Fibroblast of skin of right quadriceps (primary cell): ENCODE results near the gene IQCE.
"Not testable (repeated sequence)": the region's sequence is repeated elsewhere in the genome, so short reads cannot be mapped to it uniquely, and the experiment has no call there.

ENCODE experiments used
- DNase-seq: peaks from one replicate; pipeline ENCODE4 v3.0.0-alpha.2; 2013

Gene IQCE

GRCh38 chr7:2580636-2581035 lies 21.9 kb downstream of the IQCE start:
- DNase-seq, result no peak

- no peak for DNase-seq
Observed at GRCh38 chr7:2582006-2582735, 23.4 kb downstream of the IQCE start.

- no peak for DNase-seq
Observed at GRCh38 chr7:2583798-2584580, 25.2 kb downstream of the IQCE start.

GRCh38 chr7:2585446-2585845 lies 26.7 kb downstream of the IQCE start:
- DNase-seq, result no peak

GRCh38 chr7:2586326-2587020 lies 27.7 kb downstream of the IQCE start:
- no peak for DNase-seq

GRCh38 chr7:2587134-2587533 lies 28.4 kb downstream of the IQCE start:
- DNase-seq, result no peak

- DNase-seq, result no peak
Observed at GRCh38 chr7:2587778-2588177, 29.0 kb downstream of the IQCE start.

GRCh38 chr7:2589341-2589740 lies 30.6 kb downstream of the IQCE start:
- DNase-seq, result no peak

GRCh38 chr7:2589941-2590340 lies 31.2 kb downstream of the IQCE start:
- not testable (repeated sequence) for DNase-seq

- DNase-seq, result no peak
Observed at GRCh38 chr7:2592375-2592865, 33.6 kb downstream of the IQCE start.

GRCh38 chr7:2593036-2593727 lies 34.4 kb downstream of the IQCE start:
- DNase-seq, result no peak

- no peak for DNase-seq
Observed at GRCh38 chr7:2594599-2594998, 35.8 kb downstream of the IQCE start.

- DNase-seq, result no peak
Observed at GRCh38 chr7:2595258-2595860, 36.6 kb downstream of the IQCE start.

- DNase-seq, result no peak
Observed at GRCh38 chr7:2596464-2597272, 37.9 kb downstream of the IQCE start.

- no peak for DNase-seq
Observed at GRCh38 chr7:2597273-2597640, 38.5 kb downstream of the IQCE start.

GRCh38 chr7:2598154-2598823 lies 39.5 kb downstream of the IQCE start:
- no peak for DNase-seq

- DNase-seq, result no peak
Observed at GRCh38 chr7:2601065-2601464, 42.3 kb downstream of the IQCE start.

- DNase-seq, result no peak
Observed at GRCh38 chr7:2601907-2602306, 43.1 kb downstream of the IQCE start.

GRCh38 chr7:2602406-2603043 lies 43.7 kb downstream of the IQCE start:
- DNase-seq, result no peak
